GM21360 (cell line): ENCODE results near the gene MGMT.

Experiments
- ATAC-seq: cut with Tn5 transposase; IDR thresholded peaks from one replicate; pipeline ENCODE4 v1.9.1; 2021; ENCODE audit warnings: mild to moderate bottlenecking, moderate library complexity; ENCODE audit not compliant: unreplicated experiment

MGMT gene

GRCh38 chr10:129494176-129494575 lies 27.1 kb downstream of the MGMT start:
- ATAC-seq, result no peak

GRCh38 chr10:129494740-129495139 lies 27.7 kb downstream of the MGMT start:
- ATAC-seq, result no peak

GRCh38 chr10:129495256-129495655 lies 28.2 kb downstream of the MGMT start:
- ATAC-seq, result no peak

- ATAC-seq, result no peak
Observed at GRCh38 chr10:129495698-129496097, 28.7 kb downstream of the MGMT start.

- ATAC-seq, result no peak
Observed at GRCh38 chr10:129497013-129497412, 30.0 kb downstream of the MGMT start.

GRCh38 chr10:129498680-129499079 lies 31.6 kb downstream of the MGMT start:
- ATAC-seq, result no peak

GRCh38 chr10:129500617-129501339 lies 33.7 kb downstream of the MGMT start:
- no peak for ATAC-seq

GRCh38 chr10:129501652-129502436 lies 34.8 kb downstream of the MGMT start:
- peak; percentile 97 for ATAC-seq

- no peak for ATAC-seq
Observed at GRCh38 chr10:129502448-129502847, 35.4 kb downstream of the MGMT start.

GRCh38 chr10:129505500-129506075 lies 38.5 kb downstream of the MGMT start:
- no peak for ATAC-seq

GRCh38 chr10:129506101-129506797 lies 39.2 kb downstream of the MGMT start:
- ATAC-seq, result no peak

- ATAC-seq, result no peak
Observed at GRCh38 chr10:129507216-129507889, 40.3 kb downstream of the MGMT start.

GRCh38 chr10:129509155-129509554 lies 42.1 kb downstream of the MGMT start:
- no peak for ATAC-seq

GRCh38 chr10:129509835-129510234 lies 42.8 kb downstream of the MGMT start:
- no peak for ATAC-seq

GRCh38 chr10:129511086-129511485 lies 44.0 kb downstream of the MGMT start:
- no peak for ATAC-seq

GRCh38 chr10:129511758-129512157 lies 44.7 kb downstream of the MGMT start:
- ATAC-seq, result no peak

GRCh38 chr10:129513312-129513711 lies 46.3 kb downstream of the MGMT start:
- ATAC-seq, result no peak

GRCh38 chr10:129514568-129515451 lies 47.8 kb downstream of the MGMT start:
- no peak for ATAC-seq

- no peak for ATAC-seq
Observed at GRCh38 chr10:129516846-129517679, 50.0 kb downstream of the MGMT start.
